GM18502 (cell line): Measurements from ENCODE around the gene DMKN.
"Not testable (repeated sequence)": the region's sequence is repeated elsewhere in the genome, so short reads cannot be mapped to it uniquely, and the experiment has no call there.

Experiments used
- ATAC-seq: cut with Tn5 transposase; IDR thresholded peaks from one replicate; pipeline ENCODE4 v1.9.1; 2021; ENCODE audit warnings: mild to moderate bottlenecking; ENCODE audit not compliant: unreplicated experiment, poor library complexity

The DMKN gene

GRCh38 chr19:35471075-35471474 is 42.4 kb downstream of the DMKN start:
- ATAC-seq = not testable (repeated sequence)

GRCh38 chr19:35470128-35470527 is 43.3 kb downstream of the DMKN start:
- ATAC-seq = no peak

- ATAC-seq = peak; percentile 57
Measured at GRCh38 chr19:35468637-35469036, 44.8 kb downstream of the DMKN start.

GRCh38 chr19:35466259-35466658 is 47.2 kb downstream of the DMKN start:
- no peak for ATAC-seq

- ATAC-seq = not testable (repeated sequence)
Measured at GRCh38 chr19:35462956-35463355, 50.5 kb downstream of the DMKN start.

- peak; percentile 73 for ATAC-seq
Measured at GRCh38 chr19:35462476-35462953, 50.9 kb downstream of the DMKN start.

GRCh38 chr19:35461788-35462187 is 51.7 kb downstream of the DMKN start:
- not testable (repeated sequence) for ATAC-seq

GRCh38 chr19:35461060-35461459 is 52.4 kb downstream of the DMKN start:
- ATAC-seq = no peak

- no peak for ATAC-seq
Measured at GRCh38 chr19:35460608-35461007, 52.8 kb downstream of the DMKN start.

GRCh38 chr19:35459414-35460082 is 53.9 kb downstream of the DMKN start:
- ATAC-seq = no peak

GRCh38 chr19:35458731-35459391 is 54.6 kb downstream of the DMKN start:
- ATAC-seq = no peak

GRCh38 chr19:35458192-35458591 is 55.3 kb downstream of the DMKN start:
- no peak for ATAC-seq

- ATAC-seq = no peak
Measured at GRCh38 chr19:35457173-35457572, 56.3 kb downstream of the DMKN start.

- ATAC-seq = no peak
Measured at GRCh38 chr19:35455616-35456201, 57.7 kb downstream of the DMKN start.

GRCh38 chr19:35454663-35455062 is 58.8 kb downstream of the DMKN start:
- no peak for ATAC-seq

GRCh38 chr19:35451338-35452096 is 61.9 kb downstream of the DMKN start:
- no peak for ATAC-seq

GRCh38 chr19:35449359-35450043 is 63.9 kb downstream of the DMKN start:
- ATAC-seq = no peak

- no peak for ATAC-seq
Measured at GRCh38 chr19:35447606-35448469, 65.6 kb downstream of the DMKN start, which contains the start of gene FFAR2. FFAR2 (plus strand) TSS chr19:35448257; CDS start chr19:35449715, 1,458 bp downstream.
